NK-92 (cell line): Measurements from ENCODE around the gene TBC1D20.

Experiments
- DNase-seq: peaks from one replicate; lab custom pipeline; 2025; ENCODE audit not compliant: unreplicated experiment; lab: John Stamatoyannopoulos, UW

Gene TBC1D20

DNA sequence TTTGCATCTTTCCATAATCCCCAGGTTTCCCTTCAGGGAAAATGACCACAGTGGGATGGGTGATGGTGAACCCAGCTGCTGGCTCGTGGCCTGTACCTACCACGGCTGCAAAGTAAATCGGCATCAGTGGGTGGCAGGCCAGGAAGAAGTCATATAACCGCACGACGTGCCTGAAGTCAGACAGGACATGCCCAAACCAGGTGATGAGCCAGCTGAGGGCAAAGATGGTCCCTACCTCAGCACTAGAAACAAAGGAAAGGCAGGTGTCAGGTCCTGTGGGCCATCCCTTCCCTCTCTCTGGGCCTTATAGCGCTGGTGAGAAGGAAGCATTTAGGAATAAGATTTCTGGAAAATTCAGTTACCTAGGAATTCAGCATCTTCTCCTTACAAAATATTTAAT lies 22.2 kb downstream of the TBC1D20 start:
- no peak for DNase-seq

DNA sequence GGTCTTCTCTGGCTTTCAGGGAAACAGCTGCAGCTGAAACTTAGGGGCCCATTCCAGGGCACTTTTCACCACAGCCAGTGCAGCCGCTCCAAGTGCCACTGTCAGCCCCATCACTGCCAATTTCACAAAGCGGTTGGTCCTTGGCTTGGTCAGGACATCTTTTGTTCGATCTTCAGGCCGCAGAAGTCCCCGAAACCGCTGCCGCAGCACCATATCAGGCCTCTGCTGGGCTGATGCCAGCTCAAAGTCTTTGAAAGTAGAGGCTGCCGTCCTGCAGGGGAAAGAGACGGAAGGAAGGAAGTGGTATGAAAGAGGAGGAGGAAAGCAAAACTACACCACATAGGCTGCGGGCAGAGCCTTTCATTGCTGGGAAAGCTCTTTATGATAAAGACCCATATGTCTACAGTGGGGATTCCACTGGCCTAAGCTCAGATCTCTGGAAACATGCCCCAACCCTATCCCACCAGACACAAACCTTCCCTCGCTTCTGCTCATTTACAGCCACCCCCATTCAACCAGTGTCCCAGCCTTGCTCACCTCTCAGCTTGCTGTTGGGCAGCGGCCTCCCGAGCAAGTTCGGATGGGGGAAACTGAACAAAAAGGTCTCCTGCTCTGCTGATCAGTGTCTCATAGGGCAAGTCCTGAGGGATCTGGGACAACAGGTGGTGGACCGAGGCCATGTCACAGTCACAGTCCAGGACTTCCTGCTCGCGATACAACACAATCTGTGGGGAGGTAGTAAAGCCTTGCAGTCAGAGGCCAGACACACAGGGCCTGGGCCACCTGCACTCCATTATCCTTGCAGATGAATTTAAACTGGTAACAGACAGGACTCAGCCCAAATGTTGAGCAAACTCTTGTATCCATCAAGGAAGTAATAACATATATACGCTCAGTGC lies 23.5 kb downstream of the TBC1D20 start:
- no peak for DNase-seq

DNA sequence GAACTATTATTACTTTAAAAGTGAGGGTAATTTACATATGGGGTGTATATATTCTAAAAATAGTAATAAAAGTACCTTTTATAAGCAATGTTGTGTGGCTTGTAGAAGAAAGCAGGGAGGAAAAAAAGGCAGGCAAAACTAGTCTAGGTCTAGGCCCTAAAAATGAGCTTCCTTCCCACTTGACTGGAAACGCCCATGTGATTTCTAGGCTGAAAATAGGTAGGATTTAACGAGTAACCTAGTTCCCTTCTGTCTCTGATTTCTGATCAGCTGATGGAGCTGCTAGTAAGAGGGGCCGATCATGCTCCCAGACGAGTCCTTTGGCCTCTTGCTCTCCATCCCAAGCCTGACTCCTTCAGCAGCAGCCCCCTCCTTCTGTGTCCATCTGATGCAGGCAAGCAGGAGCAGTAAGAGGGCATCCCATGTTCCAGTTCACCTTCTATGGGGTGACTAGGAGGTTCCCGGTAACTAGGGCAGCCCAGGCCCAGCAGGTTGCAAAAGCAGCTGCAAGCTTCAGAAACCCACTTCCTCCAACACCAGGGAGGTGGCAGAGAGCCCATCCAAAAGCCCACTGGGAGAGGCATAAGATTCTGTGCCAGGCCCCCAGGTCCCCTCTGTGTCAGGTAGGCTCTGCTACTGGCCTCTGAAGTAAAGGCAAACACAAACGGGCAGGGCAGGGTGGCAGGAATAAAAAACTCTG lies 24.4 kb downstream of the TBC1D20 start:
- DNase-seq, result no peak

DNA sequence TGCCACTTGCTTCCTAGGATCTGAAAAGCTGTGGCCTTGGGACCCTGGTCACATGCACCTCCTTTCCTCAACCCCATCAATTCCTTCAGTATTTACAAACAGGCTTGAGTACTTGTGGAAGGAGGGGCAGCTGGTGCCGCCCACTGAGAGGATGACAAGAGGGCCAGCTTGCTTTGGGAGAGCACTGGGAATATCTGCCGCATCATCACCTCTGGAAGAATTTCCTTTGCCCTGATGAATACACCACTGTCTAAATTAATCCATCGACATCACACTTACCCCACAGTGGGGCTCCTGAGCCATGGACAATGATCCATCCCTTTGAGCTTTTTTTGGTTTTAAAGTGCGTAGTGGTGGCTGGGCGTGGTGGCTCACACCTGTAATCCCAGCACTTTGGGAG lies 25.9 kb downstream of the TBC1D20 start:
- DNase-seq, result no peak

DNA sequence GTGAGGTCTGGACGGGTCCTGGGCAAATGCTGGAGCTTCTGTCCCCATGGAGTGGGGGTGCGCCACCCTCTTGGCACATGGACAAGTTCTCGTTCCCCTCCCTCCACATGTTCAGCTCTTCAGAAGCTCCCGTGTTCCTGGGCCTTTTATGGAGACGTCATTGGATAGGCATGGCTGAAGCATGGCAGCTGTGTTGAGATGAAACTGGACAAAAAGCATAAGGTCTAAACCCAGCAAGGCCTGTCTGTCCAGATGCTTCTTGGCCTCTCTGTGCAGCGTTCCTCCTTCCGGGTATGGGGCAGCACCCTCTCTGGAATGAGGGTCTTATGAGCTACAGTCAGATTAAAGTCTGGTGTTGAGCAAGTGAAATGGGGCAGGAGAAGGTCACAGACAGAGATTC lies 26.8 kb downstream of the TBC1D20 start:
- no peak for DNase-seq

DNA sequence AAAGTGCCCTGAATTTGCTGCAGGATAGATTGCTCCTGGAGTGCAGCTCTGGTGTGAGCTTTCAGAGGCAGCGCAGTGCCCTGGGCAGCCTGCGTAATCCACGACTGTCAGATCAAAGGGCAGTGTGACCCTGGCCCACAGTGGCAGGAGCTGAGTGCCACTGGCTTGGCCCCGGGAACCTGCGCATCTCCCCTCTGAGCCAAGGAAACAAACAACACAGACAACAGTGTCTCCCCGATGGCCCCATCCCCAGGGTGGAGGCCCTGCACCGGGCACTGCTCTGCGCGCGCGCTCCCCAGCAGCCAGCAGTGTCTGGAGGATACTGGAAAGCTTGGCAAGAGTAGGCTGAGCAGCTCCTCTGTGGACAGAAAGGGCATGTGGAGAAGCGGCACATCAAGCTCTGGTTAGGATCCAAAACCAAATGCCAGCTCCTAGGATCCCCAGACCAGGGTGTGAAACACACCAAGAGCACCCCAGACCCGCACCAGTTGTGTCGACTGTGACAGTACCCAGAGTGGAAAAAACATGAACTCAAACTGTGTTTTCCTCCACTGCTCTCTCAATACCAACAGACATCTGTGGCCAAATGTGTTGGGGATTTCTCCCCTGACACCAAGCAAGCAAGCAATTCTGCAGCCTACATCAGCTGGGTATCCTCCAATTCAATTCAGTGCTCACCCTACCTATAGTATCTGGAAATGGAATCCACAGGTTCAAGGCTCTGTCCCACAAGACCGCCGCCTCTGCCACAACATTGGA lies 27.5 kb downstream of the TBC1D20 start:
- DNase-seq, result no peak

DNA sequence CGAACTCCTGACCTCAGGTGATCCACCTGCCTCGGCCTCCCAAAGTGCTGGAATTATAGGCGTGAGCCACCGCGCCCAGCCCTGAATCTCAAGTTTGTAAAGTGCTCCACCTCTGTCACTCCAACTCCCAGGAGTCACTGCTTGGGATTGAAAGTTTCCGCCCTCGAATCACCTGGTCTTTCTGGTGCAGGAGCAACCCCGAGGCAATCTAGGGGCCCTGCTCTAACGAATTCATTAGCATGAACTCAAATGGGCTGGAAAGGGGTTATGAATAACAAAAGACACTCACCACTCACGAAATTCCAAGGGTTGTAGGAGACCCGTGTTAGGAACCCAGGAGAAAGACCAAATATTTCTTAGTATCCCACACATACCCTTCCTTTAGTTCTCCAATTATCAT lies 28.1 kb downstream of the TBC1D20 start:
- no peak for DNase-seq

DNA sequence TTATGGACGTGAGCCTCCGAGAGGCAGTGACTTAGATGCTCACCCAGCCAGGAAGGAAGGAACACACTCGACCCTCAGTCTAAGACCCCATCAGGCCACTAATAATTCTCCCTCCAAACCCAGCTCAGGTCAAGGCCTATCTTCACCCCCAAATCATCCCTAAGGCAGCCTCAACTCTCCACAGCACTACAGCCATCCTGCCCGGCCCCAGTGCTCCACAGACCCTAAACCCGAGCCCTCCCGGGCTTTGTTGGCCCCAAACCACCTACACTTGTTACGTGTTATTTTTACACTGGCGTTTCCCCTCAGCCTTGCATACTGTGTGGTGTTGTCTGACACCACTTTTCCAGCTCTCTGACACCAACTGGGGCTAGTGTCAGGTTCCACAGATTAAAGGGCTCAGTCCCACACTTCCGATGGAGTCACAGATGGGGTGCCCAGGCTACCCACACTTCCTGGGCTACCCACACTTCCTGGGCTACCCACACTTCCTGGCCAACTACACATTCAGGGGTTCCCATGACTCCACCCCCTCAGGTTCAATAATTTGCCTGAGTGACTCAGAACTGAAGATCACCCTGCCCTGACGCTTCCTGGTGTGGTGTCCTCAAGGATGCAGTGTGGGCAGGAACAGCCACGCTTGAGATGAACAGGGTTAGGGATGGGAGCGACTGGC lies 28.9 kb downstream of the TBC1D20 start:
- no peak for DNase-seq

DNA sequence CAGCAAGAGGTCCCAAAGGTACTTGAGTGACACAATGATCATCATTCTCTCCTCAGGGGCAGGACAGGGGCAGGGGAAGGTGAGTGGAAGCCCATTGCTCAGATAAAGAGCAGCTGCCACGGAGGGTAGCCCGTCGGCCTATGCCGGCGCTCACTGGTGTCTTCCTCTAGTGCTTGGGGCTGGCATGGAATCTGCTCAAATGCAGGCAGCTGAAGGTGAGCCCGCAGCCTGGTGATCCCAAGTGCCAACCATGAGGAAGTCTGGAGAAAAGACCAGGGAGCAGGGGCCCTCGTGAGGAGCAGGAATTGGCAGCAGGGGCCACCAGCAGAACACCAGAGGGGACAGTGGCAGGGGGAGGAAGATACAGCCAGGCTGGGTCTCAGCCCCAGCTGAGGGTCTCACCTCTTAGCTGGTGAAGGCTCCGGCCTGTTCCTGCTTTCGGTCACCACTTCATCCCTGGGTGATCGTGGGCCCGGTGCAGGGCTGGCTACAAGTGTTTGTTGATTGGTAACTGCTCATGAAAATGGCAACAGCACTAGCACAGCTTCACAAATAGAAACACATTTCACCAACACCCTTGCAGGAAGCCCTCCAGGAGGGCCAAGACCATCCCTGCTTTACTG lies 29.5 kb downstream of the TBC1D20 start:
- no peak for DNase-seq

DNA sequence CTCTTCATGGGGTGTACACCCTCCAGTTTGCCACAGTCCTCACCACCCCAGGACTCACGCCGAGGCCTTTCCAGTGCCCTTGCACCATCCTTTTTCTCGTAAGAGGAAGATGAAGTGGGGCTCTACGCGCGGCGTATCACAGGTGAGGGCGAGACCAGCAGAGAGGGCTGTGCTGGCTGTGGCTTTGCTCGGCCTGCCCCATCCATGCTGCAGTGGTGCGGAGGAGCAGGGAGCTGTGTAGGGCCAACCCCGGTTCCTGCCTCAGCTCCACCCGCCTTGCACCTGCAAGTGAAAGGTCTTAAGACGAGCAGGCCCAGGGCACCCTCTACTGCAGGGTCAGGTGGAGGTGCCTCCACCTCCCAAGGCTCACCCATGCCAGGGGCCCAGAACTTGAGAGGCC lies 30.1 kb downstream of the TBC1D20 start:
- no peak for DNase-seq

DNA sequence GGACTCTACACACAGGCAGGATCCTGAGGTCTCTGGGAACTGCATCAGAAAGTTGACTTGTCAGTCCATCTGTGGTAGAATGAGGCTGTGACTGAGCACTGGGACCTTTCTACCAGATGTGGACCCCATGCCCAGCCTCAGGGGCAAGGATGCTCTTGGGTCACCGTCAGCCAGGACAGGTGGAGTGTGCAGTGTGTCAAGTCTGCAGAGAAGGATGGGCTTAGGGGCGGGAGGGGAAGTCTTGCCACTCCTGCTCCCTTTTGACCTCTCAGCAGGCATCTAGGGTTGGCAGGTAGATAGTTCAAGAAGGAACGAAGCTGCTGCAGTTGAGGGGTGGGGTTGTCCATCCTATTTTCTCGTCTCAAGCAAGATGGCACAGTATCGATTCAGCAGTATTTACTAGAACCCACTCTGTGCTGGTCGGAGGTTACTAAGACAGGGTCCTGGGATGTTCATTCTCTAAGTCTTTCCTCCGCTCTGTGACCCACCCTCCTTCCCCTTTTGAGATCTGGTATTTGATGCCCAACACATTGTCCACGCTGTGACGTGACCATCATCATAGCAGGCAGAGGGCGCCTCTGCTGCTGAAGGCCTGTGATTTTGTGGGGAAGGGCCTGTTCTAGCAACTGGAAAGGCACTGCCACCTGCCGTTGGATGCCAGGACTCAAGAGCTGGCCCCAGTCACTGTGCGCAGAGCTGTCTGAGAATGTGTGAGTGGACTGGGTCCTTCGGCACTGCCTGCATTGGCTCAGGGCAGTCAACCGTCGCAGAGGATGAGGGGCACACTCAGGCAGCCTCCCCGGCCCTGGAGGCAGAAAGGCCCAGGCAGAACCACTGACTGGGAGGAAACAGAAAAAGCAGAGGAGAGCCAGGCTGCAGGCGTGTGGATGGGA lies 31.1 kb downstream of the TBC1D20 start:
- no peak for DNase-seq

DNA sequence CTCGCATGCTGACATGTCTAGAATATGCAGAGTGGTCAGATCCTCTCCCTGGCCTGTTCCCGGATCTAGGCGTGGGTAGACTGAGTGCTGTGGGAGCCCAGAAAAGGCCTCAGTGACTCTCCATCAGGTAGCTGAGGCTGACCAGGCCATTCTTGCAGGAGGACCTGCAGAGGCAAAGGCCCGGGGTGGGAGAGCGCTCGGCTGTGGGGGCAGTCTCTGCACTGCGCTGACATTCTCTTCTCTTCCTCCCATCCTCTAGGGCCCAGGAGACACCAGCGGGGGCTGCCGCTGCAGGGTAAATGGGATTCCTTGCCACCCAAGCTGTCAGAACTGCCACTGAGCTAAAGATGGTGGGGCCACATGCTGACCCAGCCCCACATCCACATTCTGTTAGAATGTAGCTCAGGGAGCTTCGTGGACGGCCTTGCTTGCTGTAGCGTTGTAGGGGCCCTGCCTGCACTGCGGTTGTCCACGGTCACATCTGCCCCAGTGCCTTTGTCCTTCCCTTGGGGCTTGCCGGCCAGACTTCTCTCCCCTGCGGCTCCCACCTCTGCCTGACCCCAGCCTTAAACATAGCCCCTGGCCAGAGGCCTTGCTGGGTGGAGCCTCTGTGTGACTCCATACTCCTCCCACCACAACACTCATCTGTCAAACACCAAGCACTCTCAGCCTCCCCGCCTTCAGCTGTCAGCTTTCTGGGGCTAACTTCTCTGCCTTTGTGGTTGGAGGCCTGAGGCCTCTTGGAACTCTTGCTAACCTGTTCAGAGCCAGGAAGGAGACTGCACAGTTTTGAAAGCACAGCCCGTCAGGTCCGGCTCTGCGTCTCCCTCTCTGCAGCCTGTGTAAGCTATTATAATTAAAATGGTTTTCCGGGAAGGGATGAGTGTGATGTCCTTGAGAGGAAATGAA lies 32.0 kb downstream of the TBC1D20 start:
- no peak for DNase-seq

DNA sequence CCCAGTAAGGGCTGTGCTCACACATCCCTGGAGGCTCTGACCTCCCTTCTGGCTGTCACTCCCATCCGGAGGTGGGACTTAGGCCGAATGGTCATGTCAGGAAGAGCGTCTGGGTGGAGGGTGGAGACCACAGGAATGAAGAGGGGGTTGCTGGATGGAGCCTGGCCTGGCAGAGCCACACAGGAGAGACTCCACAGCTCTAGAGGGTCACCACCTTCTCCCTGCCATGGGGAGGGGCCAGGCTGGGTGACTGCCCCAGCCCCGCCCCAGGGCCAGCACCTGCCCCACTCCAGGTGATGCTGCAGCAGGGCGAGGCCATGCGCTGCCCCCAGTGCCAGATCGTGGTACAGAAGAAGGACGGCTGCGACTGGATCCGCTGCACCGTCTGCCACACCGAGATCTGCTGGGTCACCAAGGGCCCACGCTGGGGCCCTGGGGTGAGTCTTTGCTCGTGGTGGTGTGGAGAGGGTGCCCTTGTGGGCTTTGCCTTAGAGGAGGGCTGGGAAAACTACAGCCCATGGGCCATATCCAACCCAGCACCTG lies 33.6 kb downstream of the TBC1D20 start:
- no peak for DNase-seq

DNA sequence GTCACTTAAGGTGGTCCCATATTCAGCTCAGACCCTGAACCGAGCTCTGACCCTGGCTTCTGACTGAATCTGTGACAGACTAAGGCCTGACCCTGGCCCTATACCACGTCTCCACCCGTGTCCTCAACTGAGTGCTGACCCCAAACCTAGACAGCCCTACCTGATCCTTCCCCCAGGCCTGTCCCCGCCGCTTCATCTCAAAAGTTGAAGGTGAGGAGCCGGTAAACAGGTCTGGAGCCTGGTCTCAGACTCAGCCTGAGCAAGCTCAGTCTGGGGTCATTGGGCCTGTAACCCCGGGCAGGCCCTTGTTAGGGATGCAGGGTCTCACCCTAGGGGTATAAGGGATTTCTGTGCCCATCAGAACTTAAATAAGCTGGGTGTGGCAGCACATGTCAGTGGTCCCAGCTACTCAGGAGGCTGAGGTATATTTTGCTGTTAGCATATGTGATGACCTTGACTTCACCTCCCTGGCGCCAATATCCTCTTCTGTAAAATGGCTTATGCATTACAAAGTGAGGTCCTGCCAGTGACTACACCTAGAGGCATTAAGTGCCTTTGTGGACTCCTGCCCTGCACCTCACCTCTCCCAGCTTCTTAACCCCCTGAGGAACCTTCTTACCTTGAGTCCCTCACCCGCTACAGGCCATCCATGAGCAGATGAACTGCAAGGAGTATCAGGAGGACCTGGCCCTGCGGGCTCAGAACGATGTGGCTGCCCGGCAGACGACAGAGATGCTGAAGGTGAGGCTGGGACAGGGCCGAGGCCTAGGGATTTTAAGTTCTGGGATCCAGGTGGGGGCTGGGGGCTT lies 34.3 kb downstream of the TBC1D20 start:
- DNase-seq, result no peak

DNA sequence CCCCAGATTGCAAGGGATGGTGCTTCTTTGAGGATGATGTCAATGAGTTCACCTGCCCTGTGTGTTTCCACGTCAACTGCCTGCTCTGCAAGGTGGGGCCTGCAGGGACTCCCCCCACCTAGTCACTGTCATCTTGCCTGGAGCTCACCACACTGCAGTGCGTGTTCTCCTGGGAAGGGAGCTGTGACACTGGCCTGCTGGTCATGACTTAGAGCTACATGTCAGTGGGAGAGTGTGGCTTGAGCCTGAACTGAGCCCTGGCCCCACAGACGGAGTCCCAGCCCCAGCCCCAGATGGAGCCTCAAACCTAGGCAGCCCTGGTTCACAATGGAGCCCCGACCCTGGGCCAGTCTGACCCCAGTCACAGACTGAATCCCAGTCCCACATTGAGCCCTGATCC lies 34.9 kb downstream of the TBC1D20 start:
- DNase-seq, result no peak

DNA sequence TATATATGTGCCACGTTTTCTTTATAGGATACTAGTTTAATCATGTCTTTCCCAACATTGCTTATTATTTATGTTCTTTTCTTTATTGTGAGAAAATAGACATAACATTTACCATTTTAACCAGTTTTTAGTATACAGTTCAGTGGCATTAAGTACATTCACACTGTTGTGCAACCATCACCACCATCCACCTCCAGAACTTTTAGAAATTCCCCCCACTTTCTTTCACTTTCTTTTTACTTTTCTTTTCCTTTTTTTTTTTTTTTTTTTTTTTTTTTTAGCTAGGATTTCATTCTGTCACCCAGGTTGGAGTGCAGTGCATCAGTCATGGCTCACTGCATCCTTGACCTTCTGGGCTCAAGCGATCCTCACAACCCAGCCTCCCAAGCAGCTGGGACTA lies 35.8 kb downstream of the TBC1D20 start:
- no peak for DNase-seq

DNA sequence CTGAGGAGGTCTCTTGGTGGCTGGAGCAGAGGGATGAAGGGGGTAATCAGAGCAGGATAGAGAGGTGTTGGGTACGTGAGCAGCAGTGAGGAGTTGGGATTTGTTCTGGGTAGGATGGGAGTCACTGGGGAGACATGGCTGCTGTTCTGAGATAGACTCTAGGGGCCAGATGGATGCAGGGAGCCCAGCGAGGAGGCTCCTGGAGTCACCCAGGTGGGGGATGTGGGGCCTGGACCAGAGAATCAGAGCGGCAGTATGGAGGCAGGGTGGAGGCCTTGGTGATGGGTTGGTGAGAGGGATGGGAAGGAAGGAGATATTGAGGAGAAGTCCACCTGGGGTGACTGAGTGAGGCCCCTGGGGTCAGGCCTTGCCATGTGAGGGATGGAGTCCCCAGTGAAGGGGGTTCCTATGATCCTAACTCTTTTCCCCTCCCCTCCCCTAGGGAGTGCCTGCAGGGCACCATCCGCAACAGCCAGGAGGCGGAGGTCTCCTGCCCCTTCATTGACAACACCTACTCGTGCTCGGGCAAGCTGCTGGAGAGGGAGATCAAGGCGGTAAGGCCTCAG lies 40.6 kb downstream of the TBC1D20 start:
- DNase-seq, result no peak
